ES-I3 (cell line): Measurements from ENCODE around the gene MARS1.

Experiments
- H3K36me3 ChIP-seq: 2 replicates; pipeline ENCODE4 v1.6.1; 2013; ENCODE audit warnings: mild to moderate bottlenecking, low read length, control low read depth, moderate library complexity; ENCODE audit not compliant: insufficient read depth
- H3K4me1 ChIP-seq: 2 replicates; pipeline ENCODE4 v1.6.1; 2013; ENCODE audit warnings: mild to moderate bottlenecking, control low read depth, low read length; ENCODE audit not compliant: insufficient read depth
- H3K9ac ChIP-seq: 2 replicates; pipeline ENCODE4 v1.6.1; 2013; ENCODE audit warnings: low read depth, mild to moderate bottlenecking, low read length, moderate library complexity
- H3K9me3 ChIP-seq: 2 replicates; pipeline ENCODE4 v1.6.1; 2013; ENCODE audit warnings: mild to moderate bottlenecking, low read length, moderate library complexity; ENCODE audit not compliant: control insufficient read depth, insufficient read depth

MARS1 gene

DNA sequence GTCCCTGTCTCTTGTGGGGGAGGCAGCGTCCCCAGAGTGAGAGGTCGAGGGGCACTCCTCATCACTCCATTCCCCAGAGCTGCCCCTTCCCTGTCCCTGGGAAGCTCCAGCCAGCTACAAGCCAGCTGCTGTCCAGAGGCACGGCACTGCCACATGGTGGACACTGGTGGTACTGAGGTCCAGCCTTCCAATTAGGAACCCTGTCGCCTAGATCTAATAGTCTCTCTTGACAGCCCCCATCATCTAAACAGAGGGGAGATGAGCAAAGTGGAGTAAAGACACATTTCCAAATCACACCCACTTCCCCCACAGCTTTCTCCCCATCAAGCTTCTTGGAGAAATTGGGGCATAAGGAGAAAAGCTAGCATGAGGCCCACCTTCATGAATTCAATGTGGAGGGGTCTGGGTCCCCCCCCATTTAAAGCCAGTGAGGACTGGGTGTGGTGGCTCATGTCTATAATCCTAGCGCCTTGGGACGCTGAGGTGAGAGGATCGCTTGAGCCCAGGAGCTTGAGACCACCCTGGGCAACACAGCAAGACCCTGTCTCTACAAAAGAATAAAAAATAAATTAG lies 34.8 kb upstream of the MARS1 start:
- Histone ChIP-seq H3K9me3 (no peaks in the 10 kb centered on the region), H3K4me1 (peaks cover 23% of the 10 kb centered on the region), H3K9ac (no peak overlapping the region), H3K36me3 (no peaks in the 10 kb centered on the region)

DNA sequence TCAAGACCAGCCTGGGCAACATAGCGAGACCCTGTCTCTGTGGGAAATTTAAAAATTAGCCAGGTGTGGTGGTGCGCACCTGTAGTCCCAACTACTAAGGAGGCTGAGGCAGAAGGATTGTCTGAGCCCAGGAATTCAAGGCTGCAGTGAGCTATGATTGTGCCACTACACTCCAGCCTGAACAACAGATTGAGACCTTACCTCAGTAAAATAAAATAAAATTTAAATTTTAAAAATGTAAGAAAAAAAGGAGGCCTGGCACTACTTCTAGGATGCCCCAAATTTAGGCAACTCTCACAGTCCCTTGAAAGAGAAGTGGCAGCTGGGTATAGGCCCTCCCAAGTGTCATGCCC lies 33.7 kb upstream of the MARS1 start:
- no peaks in the 10 kb centered on the region for H3K36me3 ChIP-seq
- no peaks in the 10 kb centered on the region for H3K9me3 ChIP-seq
- H3K9ac ChIP-seq = peak overlapping the region; percentile 44; the same call in 1 of the 2 replicates
- H3K4me1 ChIP-seq = peaks cover 23% of the 10 kb centered on the region

DNA sequence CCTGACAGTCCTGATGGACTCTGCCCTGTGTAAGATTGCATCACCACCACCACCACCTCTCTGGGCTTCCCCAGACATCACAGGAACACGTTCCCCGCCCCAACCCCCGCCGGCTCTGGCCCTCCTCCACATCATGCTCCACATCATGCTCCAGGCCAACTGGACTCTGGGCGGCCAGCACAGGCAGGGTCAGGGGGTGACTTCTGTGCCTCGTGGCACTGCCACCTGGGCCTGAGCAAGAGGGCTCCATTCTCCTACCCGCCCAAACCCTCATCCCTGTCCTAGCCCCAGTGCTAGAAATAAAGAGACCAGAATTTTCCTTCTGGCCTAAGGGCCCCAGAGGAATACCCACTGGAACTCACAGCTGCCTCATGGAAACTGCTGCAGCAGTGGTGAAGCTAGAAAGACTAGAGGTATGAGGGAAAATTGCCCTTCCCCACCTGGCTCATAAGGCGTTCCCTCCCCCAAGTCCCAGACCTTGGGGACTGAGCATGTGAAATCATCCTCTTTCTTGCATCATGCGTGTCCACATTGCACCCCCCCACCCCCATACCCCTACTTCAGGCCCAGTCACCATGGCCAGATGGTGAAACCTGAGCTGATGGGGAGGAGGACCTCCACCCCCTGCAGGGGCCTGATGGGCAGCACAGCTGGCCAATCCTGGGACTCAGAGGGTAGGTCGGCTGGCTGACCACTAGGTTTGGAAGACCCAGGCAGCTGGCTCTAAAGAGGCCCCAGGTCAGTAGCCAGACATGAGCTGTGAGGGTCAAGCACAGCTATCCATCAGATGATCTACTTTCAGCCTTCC lies 33.1 kb upstream of the MARS1 start, which contains the start of gene INHBE:
Gene INHBE (plus strand): TSS at position 742 of the 808 bp plus-strand sequence. CDS start 230 bp downstream, outside the sequence.
- H3K4me1 ChIP-seq = peaks cover 23% of the 10 kb centered on the region
- peak within 1 kb of the TSS; percentile 56 for H3K9ac ChIP-seq
- H3K36me3 ChIP-seq = no peaks in the 10 kb centered on the region
- no peaks in the 10 kb centered on the region for H3K9me3 ChIP-seq

DNA sequence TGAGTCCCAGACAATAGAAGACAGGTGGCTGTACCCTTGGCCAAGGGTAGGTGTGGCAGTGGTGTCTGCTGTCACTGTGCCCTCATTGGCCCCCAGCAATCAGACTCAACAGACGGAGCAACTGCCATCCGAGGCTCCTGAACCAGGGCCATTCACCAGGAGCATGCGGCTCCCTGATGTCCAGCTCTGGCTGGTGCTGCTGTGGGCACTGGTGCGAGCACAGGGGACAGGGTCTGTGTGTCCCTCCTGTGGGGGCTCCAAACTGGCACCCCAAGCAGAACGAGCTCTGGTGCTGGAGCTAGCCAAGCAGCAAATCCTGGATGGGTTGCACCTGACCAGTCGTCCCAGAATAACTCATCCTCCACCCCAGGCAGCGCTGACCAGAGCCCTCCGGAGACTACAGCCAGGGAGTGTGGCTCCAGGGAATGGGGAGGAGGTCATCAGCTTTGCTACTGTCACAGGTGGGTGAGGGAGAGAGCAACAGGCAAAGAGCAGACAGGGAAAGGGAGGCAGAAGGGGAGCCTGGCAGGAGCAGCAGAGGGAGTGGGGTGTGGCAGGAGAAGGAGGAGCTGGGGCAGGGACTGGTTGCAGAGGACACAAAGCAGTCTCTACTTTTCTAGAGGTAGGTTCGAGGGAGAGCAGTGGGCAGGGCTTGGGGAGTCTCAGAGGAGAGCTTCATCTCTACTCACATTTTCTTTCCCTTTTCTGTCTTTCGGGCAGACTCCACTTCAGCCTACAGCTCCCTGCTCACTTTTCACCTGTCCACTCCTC lies 32.3 kb upstream of the MARS1 start:
- no peaks in the 10 kb centered on the region for H3K36me3 ChIP-seq
- H3K4me1 ChIP-seq = peaks cover 23% of the 10 kb centered on the region
- H3K9me3 ChIP-seq = no peaks in the 10 kb centered on the region
- peak overlapping the region; percentile 56 for H3K9ac ChIP-seq

DNA sequence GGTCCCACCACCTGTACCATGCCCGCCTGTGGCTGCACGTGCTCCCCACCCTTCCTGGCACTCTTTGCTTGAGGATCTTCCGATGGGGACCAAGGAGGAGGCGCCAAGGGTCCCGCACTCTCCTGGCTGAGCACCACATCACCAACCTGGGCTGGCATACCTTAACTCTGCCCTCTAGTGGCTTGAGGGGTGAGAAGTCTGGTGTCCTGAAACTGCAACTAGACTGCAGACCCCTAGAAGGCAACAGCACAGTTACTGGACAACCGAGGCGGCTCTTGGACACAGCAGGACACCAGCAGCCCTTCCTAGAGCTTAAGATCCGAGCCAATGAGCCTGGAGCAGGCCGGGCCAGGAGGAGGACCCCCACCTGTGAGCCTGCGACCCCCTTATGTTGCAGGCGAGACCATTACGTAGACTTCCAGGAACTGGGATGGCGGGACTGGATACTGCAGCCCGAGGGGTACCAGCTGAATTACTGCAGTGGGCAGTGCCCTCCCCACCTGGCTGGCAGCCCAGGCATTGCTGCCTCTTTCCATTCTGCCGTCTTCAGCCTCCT lies 31.6 kb upstream of the MARS1 start:
- no peaks in the 10 kb centered on the region for H3K36me3 ChIP-seq
- H3K9me3 ChIP-seq = no peaks in the 10 kb centered on the region
- H3K4me1 ChIP-seq = peaks cover 23% of the 10 kb centered on the region
- peak overlapping the region; percentile 56 for H3K9ac ChIP-seq

DNA sequence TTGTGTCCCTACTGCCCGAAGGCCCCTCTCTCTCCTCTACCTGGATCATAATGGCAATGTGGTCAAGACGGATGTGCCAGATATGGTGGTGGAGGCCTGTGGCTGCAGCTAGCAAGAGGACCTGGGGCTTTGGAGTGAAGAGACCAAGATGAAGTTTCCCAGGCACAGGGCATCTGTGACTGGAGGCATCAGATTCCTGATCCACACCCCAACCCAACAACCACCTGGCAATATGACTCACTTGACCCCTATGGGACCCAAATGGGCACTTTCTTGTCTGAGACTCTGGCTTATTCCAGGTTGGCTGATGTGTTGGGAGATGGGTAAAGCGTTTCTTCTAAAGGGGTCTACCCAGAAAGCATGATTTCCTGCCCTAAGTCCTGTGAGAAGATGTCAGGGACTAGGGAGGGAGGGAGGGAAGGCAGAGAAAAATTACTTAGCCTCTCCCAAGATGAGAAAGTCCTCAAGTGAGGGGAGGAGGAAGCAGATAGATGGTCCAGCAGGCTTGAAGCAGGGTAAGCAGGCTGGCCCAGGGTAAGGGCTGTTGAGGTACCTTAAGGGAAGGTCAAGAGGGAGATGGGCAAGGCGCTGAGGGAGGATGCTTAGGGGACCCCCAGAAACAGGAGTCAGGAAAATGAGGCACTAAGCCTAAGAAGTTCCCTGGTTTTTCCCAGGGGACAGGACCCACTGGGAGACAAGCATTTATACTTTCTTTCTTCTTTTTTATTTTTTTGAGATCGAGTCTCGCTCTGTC lies 31.0 kb upstream of the MARS1 start:
- H3K9ac ChIP-seq = peak overlapping the region; percentile 9; the same call in 1 of the 2 replicates

DNA sequence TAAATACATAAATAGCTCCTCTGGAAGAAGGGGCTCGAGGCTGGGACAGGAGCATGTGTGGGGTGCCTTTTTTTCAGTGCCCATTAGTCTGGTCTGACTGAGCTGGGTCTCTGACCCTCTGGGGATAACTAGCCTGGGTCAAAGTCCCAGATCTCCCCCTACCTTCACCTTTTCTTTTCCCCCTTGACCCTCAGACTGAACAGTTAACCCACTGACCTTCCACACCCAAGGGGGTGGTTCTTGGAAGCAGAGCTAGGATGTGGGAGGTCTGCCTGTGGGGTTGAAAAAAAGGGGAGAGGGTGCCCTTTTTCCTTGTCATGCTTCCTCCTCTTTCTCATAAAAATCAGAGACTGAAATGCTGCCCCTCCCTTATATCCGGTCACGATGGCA lies 29.2 kb upstream of the MARS1 start:
- Histone ChIP-seq H3K36me3 (no peaks in the 10 kb centered on the region), H3K9me3 (no peaks in the 10 kb centered on the region), H3K4me1 (peaks cover 12% of the 10 kb centered on the region; the same call in 1 of the 2 replicates), H3K9ac (peak overlapping the region; percentile 50)

More for the DNA sequence above, 31.0 kb upstream of the MARS1 start:
- peaks cover 18% of the 10 kb centered on the region for H3K4me1 ChIP-seq
- H3K9me3 ChIP-seq = no peaks in the 10 kb centered on the region
- H3K36me3 ChIP-seq = no peaks in the 10 kb centered on the region

DNA sequence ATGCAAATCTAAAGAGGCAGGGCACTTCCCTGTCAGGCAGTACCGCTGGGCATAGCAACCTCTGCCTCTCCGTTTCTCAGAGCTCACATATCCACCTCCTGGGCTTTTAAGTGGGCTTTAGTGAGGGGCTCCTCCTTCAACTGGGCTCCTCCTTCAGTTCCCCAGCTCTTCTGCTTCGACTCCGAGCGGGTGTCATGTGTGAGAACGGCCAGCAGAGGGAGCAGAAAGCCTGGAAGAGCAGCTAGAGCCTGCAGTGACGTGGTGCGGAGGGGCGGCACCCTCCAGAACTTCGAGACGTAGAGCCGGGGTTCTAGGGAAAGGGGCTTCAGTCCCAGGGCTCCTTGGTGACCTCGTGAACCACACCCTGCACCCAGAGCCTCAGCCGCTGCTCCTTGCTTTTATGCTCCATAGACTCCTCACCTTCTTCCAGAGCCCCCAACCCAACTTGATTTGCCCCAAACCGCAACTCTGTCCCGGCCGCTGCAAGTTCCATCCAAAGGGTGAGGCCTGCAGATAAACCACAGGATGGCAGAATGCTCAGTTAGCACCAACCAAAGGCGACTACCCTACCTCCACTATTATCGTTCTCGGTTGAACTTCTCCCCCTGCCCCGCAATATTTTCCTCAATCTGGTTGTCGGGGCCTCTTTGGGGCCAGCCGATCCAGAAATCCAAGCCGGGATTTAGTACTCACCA lies 28.7 kb upstream of the MARS1 start:
- H3K9me3 ChIP-seq = no peaks in the 10 kb centered on the region
- no peaks in the 10 kb centered on the region for H3K36me3 ChIP-seq
- peak overlapping the region; percentile 57 for H3K9ac ChIP-seq
- peaks cover 9% of the 10 kb centered on the region; the same call in 1 of the 2 replicates for H3K4me1 ChIP-seq

DNA sequence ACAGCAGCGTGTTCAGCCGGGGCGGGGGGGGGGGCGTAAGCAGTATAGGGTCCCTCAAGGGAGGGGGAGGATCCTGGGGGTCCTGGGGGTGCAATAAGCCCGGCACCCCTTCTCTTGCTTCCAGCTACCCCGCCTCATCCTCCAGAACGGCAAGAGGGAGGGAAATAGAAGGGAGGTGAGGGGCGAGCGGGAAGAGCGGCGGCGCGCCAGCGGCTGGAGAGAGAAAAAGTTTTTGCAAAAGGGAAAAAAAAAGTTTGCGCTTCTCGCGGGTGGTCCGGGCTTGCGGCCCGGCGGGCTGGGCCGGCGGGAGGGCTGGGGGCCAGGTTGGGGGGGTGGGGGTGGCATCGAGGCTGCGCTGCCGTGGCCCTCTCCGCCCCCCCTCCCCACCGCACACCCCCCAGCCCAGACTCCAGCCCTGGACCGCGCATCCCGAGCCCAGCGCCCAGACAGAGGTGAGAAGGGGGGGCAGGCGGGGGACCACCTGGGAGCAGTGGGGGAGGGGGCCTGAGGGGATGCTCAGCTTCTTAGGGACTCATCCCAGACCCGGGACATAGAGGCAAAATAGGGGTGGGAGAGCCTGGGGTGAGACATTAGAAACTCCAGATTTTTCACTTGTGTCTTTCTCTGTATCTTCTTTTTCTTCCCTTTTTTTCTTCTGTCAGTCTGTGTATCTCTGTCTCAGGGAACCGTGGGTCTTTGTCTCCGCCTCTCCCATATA lies 28.0 kb upstream of the MARS1 start, which contains the start of gene GLI1:
Gene GLI1 (plus strand): TSS at position 36 of the 718 bp plus-strand sequence. CDS start 3,907 bp downstream, outside the sequence.
- Histone ChIP-seq H3K9ac (peak within 1 kb of the TSS; percentile 95), H3K36me3 (no peaks in the 10 kb centered on the region), H3K4me1 (peaks cover 3% of the 10 kb centered on the region; the same call in 1 of the 2 replicates), H3K9me3 (no peaks in the 10 kb centered on the region)

DNA sequence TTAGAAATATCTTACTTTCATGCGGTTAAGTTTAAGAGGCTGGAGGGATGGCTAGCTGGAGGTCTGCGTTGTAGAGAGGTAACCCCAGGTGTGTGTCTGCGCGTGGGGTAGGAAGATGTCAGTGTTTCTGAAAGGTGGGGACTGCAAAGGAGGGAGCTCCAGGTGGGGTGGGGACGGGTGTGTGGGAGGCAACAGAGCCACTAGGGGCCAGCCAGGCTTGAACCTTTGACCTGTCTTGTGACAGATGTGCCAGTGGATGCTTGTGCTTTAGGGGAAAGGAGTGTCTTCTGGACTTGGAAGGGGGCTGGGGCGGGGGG lies 27.4 kb upstream of the MARS1 start:
- no peaks in the 10 kb centered on the region for H3K36me3 ChIP-seq
- peak overlapping the region; percentile 95; the same call in 1 of the 2 replicates for H3K9ac ChIP-seq
- no peaks in the 10 kb centered on the region for H3K9me3 ChIP-seq
- peaks cover 2% of the 10 kb centered on the region; the same call in 1 of the 2 replicates for H3K4me1 ChIP-seq

DNA sequence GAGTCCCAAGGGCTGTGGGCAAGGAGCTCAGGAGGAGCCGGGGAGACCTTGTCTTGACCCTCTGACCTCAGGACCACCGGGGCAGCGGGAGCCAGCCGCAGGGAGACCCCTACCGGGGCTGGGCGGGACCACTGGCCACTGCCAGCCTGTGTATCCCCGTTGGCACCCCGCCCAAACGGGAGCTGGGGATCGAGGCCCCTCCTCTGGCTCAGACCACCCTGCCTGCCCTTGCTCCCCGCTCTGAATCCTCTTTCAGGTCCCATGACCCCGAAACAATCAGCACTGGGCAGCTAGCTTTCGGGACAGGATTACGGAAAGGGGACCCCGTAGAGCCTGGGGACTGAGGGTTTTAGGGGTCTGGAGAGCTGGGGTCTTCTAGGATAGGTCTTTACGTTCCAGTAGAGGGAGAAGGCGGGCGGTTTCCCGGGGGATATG lies 27.0 kb upstream of the MARS1 start:
- Histone ChIP-seq H3K9me3 (no peaks in the 10 kb centered on the region), H3K36me3 (no peaks in the 10 kb centered on the region), H3K9ac (peak overlapping the region; percentile 95), H3K4me1 (peaks cover 2% of the 10 kb centered on the region; the same call in 1 of the 2 replicates)

DNA sequence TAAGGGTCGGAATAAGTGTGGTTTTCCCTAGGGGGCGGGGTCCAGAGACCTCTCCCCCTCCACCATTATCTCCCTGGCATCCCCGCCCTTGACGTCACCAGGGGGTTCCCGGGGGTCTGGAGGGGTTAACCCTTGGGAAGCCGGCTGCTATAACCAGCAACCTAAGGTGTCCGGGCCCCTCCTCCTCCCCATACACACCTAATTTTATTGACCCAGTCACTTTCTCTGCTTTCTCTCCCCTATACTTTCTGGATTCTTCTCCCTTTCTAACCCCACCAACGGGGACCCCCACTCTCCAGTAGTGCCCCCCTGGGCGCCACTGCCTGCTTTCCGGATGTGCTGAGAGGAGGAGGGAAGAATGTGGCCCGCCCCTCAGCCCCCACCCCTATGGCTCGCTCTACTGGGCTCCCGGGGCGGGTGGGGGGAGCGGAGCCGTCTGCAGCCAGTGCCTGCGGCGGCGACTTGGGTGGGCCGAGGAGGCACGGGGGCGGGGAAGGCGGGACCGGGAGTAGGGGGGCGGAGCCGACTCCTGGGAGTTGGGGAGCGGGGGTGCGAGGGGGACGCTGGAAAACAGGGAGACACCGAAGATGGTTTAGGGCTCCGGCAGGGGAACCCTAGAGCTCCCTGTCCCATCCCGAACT lies 26.5 kb upstream of the MARS1 start:
- peaks cover 2% of the 10 kb centered on the region; the same call in 1 of the 2 replicates for H3K4me1 ChIP-seq
- no peaks in the 10 kb centered on the region for H3K9me3 ChIP-seq
- no peaks in the 10 kb centered on the region for H3K36me3 ChIP-seq
- H3K9ac ChIP-seq = peak overlapping the region; percentile 95
